Gastroesophageal sphincter (tissue), 4 donors: ENCODE measurements around the gene OR2V1. TPM values are rescaled to one million over a fixed set of nuclear protein-coding genes. Genes with fewer than 3 reads are reported as not detected.
"Not testable (repeated sequence)": the region's sequence is repeated elsewhere in the genome, so short reads cannot be mapped to it uniquely, and the experiment has no call there.

Experiments
- ATAC-seq: fragments of 150-250 bp; one replicate; pipeline ENCODE4 v1.9.1; 2016; ENCODE audit warnings: mild to moderate bottlenecking, moderate library complexity
- H3K27ac ChIP-seq, 4 donors: fragments of 200-600 bp; sonication (generic) in 3 of 4; 1 replicate in 3 of 4; 2 replicates in 1 of 4; pipeline ENCODE4 v1.5.1; 2016 to 2019
- H3K27me3 ChIP-seq: fragments of 200-600 bp; sonication (generic); one replicate; pipeline ENCODE4 v1.5.1; 2019
- H3K36me3 ChIP-seq, 2 donors: fragments of 200-600 bp; sonication (generic); one replicate each; pipeline ENCODE4 v1.5.1; 2019; ENCODE audit warnings: control low read depth in 1 of 2
- H3K4me1 ChIP-seq, 3 donors: fragments of 200-600 bp; sonication (generic); 1 replicate in 2 of 3; 2 replicates in 1 of 3; pipeline ENCODE4 v1.5.1; 2016 to 2019; ENCODE audit warnings: control low read depth in 2 of 3
- H3K4me3 ChIP-seq, 2 donors: fragments of 200-600 bp; sonication (generic); one replicate each; pipeline ENCODE4 v1.5.1; 2019; ENCODE audit warnings: mild to moderate bottlenecking in 1 of 2, moderate library complexity in 1 of 2
- H3K9me3 ChIP-seq, 3 donors: fragments of 200-600 bp; sonication (generic); one replicate each; pipeline ENCODE4 v1.5.1; 2017 to 2019; ENCODE audit warnings: control low read depth in 2 of 3
- CTCF ChIP-seq, 4 experiments: fragments of 200-600 bp in 2 of 4; fragments of 450-650 bp in 2 of 4; sonication (generic) in 1 of 4; IDR thresholded peaks; one replicate each; pipeline ENCODE4 v1.5.1; 2017 to 2019; ENCODE audit warnings: antibody characterized with exemption in 4 of 4, mild to moderate bottlenecking in 2 of 4, moderate library complexity in 2 of 4
- EP300 ChIP-seq: sonication (generic); formaldehyde crosslinking; IDR thresholded peaks from one replicate; pipeline ENCODE4 v1.6.1; 2017; ENCODE audit warnings: antibody characterized with exemption, mild to moderate bottlenecking
- POLR2A ChIP-seq, 2 donors: fragments of 450-650 bp; IDR thresholded peaks; one replicate each; pipeline ENCODE4 v1.6.1; 2017; ENCODE audit warnings: antibody characterized with exemption in 2 of 2, mild to moderate bottlenecking in 2 of 2, moderate library complexity in 1 of 2
- POLR2AphosphoS5 ChIP-seq: sonication (generic); formaldehyde crosslinking; IDR thresholded peaks from one replicate; pipeline ENCODE4 v1.6.1; 2017; ENCODE audit warnings: antibody characterized with exemption
- WGBS, 2 donors: methylation state at CpG; one replicate each; pipeline ENCODE4 v1.1.5; 2018; ENCODE audit warnings: low coverage in 1 of 2; 5-methylcytosine and 5-hydroxymethylcytosine counted together
- total RNA-seq, 4 donors: library from RNA; depleted of rRNA; stranded (reverse); fragments of >200 nt; gene quantifications; one replicate each; pipeline ENCODE4 v1.1.0, GENCODE V29; 2016

The OR2V1 gene
- total RNA-seq, 4 donors from 2014 or later = 0.12 TPM; not detected in 3

DNA sequence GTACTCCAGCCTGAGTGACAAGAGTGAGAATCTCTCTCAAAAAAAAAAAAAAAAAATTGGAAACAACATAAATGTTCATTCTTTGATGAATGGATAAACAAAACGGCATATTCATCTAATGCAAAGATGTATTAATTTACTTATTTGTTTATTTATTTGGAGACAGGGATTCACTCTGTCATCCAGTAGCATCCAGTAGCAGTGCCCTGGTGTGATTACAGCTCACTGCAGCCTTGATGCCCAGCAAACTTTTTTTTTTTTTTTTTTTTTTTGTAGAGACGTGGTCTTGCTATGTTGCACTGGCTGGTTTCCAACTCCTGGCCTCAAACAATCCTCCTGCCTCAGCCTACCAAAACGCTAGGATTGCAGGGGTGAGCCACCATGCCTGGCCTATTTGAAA is 40.8 kb upstream of the OR2V1 start:
- Histone ChIP-seq H3K27ac (no peak overlapping the region), H3K4me3 (no peak overlapping the region), H3K9me3 (peaks cover 0 to 6% (median 0%) of the 10 kb centered on the region in 3 donors), H3K36me3 (no peaks in the 10 kb centered on the region), H3K27me3 (peaks cover 97% of the 10 kb centered on the region), H3K4me1 (peaks cover 0 to 24% (median 0%) of the 10 kb centered on the region in 3 donors)
- no peak for ATAC-seq
- whole genome bisulfite sequencing, 2 donors = 22 to 24% methylated on average over 3 of the region's 3 CpGs
- no peak for TF ChIP-seq POLR2AphosphoS5
- no peak for TF ChIP-seq CTCF (IDR thresholded peaks at IDR 0.05)
- TF ChIP-seq EP300 = no peak
- no peak for TF ChIP-seq POLR2A (IDR thresholded peaks at IDR 0.05)

- H3K9me3 ChIP-seq = peaks cover 0 to 6% (median 0%) of the 10 kb centered on the region in 3 donors
- ATAC-seq = no peak
- TF ChIP-seq EP300 = no peak
- no peak for TF ChIP-seq CTCF (IDR thresholded peaks at IDR 0.05)
- TF ChIP-seq POLR2AphosphoS5 = no peak
- no peak for TF ChIP-seq POLR2A (IDR thresholded peaks at IDR 0.05)
- H3K27me3 ChIP-seq = peaks cover 100% of the 10 kb centered on the region
- no peak overlapping the region for H3K27ac ChIP-seq
- 21 to 32% methylated on average over 6 of the region's 6 CpGs for WGBS, 2 donors
- no peaks in the 10 kb centered on the region for H3K36me3 ChIP-seq
- H3K4me3 ChIP-seq = no peak overlapping the region
- peaks cover 0 to 24% (median 0%) of the 10 kb centered on the region in 3 donors for H3K4me1 ChIP-seq
These were observed 40.0 kb upstream of the OR2V1 start for GRCh38 chr5:181170996-181171395.

- ATAC-seq = no peak
- Histone ChIP-seq H3K4me3 (no peak overlapping the region), H3K36me3 (no peaks in the 10 kb centered on the region), H3K27me3 (peaks cover 100% of the 10 kb centered on the region), H3K9me3 (peaks cover 0 to 6% (median 0%) of the 10 kb centered on the region in 3 donors), H3K4me1 (peaks cover 0 to 24% (median 0%) of the 10 kb centered on the region in 3 donors), H3K27ac (no peak overlapping the region)
- TF ChIP-seq POLR2AphosphoS5 (no peak), CTCF (IDR thresholded peaks at IDR 0.05) (no peak), POLR2A (IDR thresholded peaks at IDR 0.05) (no peak), EP300 (no peak)
- WGBS, 2 donors = 12 to 22% methylated on average over 13 of the region's 33 CpGs
These were observed 39.4 kb upstream of the OR2V1 start for GRCh38 chr5:181170237-181170825.

- Histone ChIP-seq H3K27me3 (peaks cover 100% of the 10 kb centered on the region), H3K4me1 (peaks cover 0 to 24% (median 0%) of the 10 kb centered on the region in 3 donors)
These were observed 38.7 kb upstream of the OR2V1 start for GRCh38 chr5:181169459-181170236.

DNA sequence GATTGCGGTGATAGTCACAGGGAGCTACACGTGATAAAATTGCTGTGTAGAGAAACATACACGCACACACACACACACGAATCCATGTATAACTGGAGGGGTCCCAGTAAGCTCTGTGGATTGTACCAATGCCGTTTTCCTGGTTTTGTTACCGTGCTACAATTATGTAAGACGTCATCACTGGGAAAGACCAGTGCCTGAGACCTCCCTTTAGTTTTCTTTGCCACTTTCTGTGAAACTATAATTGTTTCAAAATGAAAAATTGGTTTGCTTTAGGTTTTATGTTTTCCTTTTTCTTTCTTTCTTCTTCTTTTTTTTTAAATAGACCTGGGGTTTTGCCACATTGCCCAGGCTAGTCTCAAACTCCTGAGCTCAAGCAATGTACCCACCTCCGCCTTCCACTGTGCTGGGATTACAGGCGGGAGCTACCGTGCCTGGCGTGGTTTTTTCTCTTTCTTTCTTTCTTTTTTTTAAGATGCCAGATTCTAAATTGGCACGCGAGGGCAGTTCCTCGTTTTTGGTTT is 37.7 kb upstream of the OR2V1 start:
- no peak for ATAC-seq
- WGBS, 2 donors = 15 to 27% methylated on average over 13 to 14 of the region's 14 CpGs
- TF ChIP-seq POLR2AphosphoS5 (no peak), CTCF (IDR thresholded peaks at IDR 0.05) (no peak), EP300 (no peak), POLR2A (IDR thresholded peaks at IDR 0.05) (no peak)
- Histone ChIP-seq H3K4me1 (peaks cover 0 to 18% (median 0%) of the 10 kb centered on the region in 3 donors), H3K9me3 (no peaks in the 10 kb centered on the region), H3K4me3 (no peak overlapping the region), H3K36me3 (no peaks in the 10 kb centered on the region), H3K27ac (no peak overlapping the region), H3K27me3 (peaks cover 100% of the 10 kb centered on the region)

More at GRCh38 chr5:181169459-181170236, 38.7 kb upstream of the OR2V1 start:
- not testable (repeated sequence) for H3K27ac ChIP-seq, H3K4me3 ChIP-seq, H3K36me3 ChIP-seq, H3K9me3 ChIP-seq, ATAC-seq
- WGBS, 2 donors = 4 to 15% methylated on average over 3 to 24 of the region's 50 CpGs
